ENCODE measurements around the gene ADISSP. TPM values are rescaled to one million over a fixed set of nuclear protein-coding genes. Genes with fewer than 3 reads are reported as not detected.

Gene ADISSP
- total and polyA plus RNA-seq, 9 of the 15 experiments (the other 6 are each of a cell fraction or from before 2014, with no cell fraction given) = 1.4 to 70.6 (median 23.4) TPM

- TF ChIP-seq EWSR1 (IDR thresholded peaks at IDR 0.05; ENCODE audit: borderline replicate concordance, low read depth, partially characterized antibody) (no peak), TSC22D4 (tag; IDR thresholded peaks at IDR 0.05) (no peak), ZNF224 (CRISPR knock-in tag; IDR thresholded peaks at IDR 0.05) (no peak), PHTF2 (CRISPR knock-in tag; IDR thresholded peaks at IDR 0.05) (no peak), RAD21 (CRISPR knock-in tag; conservative IDR thresholded peaks at IDR 0.05 in 1 of 2, IDR thresholded peaks at IDR 0.05 in 1 of 2) (peak; percentile 71 to 76), EGR1 (conservative IDR thresholded peaks at IDR 0.05) (peak; percentile 33; the same call in 1 of the 2 replicates), BACH1 (tag; IDR thresholded peaks at IDR 0.05) (no peak), PTBP1 (IDR thresholded peaks at IDR 0.05; ENCODE audit: low read depth, low read length) (no peak), FOS (IDR thresholded peaks at IDR 0.05; ENCODE audit: extremely low read depth, insufficient read length) (no peak), TFAP4 (CRISPR knock-in tag; IDR thresholded peaks at IDR 0.05; ENCODE audit: borderline replicate concordance) (peak; percentile 88), SP2 (IDR thresholded peaks at IDR 0.05; ENCODE audit: extremely low read depth, low read depth, low read length, poor library complexity, severe bottlenecking) (no peak), ZBTB33 (CRISPR knock-in tag; IDR thresholded peaks at IDR 0.05) (no peak), ETS2 (tag; IDR thresholded peaks at IDR 0.05; ENCODE audit: borderline replicate concordance, poor library complexity, severe bottlenecking) (no peak), HDAC3 (IDR thresholded peaks at IDR 0.05; ENCODE audit: borderline replicate concordance, partially characterized antibody) (no peak), TCFL5 (CRISPR knock-in tag; conservative IDR thresholded peaks at IDR 0.05) (no peak), ZNF121 (CRISPR knock-in tag; conservative IDR thresholded peaks at IDR 0.05) (no peak), SMAD2 (IDR thresholded peaks at IDR 0.05; ENCODE audit: low read depth, low read length) (no peak), ZNF77 (CRISPR knock-in tag; IDR thresholded peaks at IDR 0.05) (no peak), LCOR (CRISPR knock-in tag; IDR thresholded peaks at IDR 0.05) (no peak), KDM1A (IDR thresholded peaks at IDR 0.05) (no peak), ETV1 (tag; conservative IDR thresholded peaks at IDR 0.05; ENCODE audit: low read depth) (no peak), TAL1 (IDR thresholded peaks at IDR 0.05) (no peak), SAFB (IDR thresholded peaks at IDR 0.05; ENCODE audit: borderline replicate concordance, low read depth, low read length) (no peak), CEBPG (CRISPR knock-in tag; IDR thresholded peaks at IDR 0.05) (peak; percentile 55), CEBPG (tag; conservative IDR thresholded peaks at IDR 0.05 in 1 of 2, IDR thresholded peaks at IDR 0.05 in 1 of 2) (no peak), FOXA3 (CRISPR knock-in tag; conservative IDR thresholded peaks at IDR 0.05 in 1 of 2, IDR thresholded peaks at IDR 0.05 in 1 of 2) (no peak), SUPT5H (IDR thresholded peaks at IDR 0.05) (no peak)
Observed at GRCh38 chr20:3710703-3711483, 56.7 kb downstream of the ADISSP start (continued).

All from K562 (cell line).